ENCODE results near the gene UBA1. TPM values are rescaled to one million over a fixed set of nuclear protein-coding genes. Genes with fewer than 3 reads are reported as not detected.
"Not testable (repeated sequence)": the region's sequence is repeated elsewhere in the genome, so short reads cannot be mapped to it uniquely, and the experiment has no call there.

The UBA1 gene
- total and polyA plus RNA-seq, 4 experiments from 2014 or later = 129 to 167 (median 142) TPM

GRCh38 chrX:47244676-47245075, 51.0 kb downstream of the UBA1 start:
- H3K4me3 Mint-ChIP-seq = no peak overlapping the region
- ChIA-PET CTCF (ENCODE audit: partially characterized antibody) (interaction anchor here (1.1 kb wide), 1 partner anchor 140 kb away, joined by 4 read pairs; no protein-coding TSS in a partner anchor), POLR2A (ENCODE audit: partially characterized antibody) (no interaction called here)
- no peaks in the 10 kb centered on the region for H3K27me3 Mint-ChIP-seq
- Histone ChIP-seq H3K4me1 (ENCODE audit: insufficient read depth, low read length) (no peaks in the 10 kb centered on the region), H3K27me3 (ENCODE audit: insufficient read depth, low read length) (no peaks in the 10 kb centered on the region), H3K36me3 (ENCODE audit: insufficient read depth, low read length) (peaks cover 6% of the 10 kb centered on the region), H3K4me3 (ENCODE audit: low read length in 2 of 2) (no peak overlapping the region), H3K9me3 (ENCODE audit: control insufficient read depth in 1 of 2, low read length in 2 of 2) (no peaks in the 10 kb centered on the region), H3K27ac (ENCODE audit: low read depth, low read length) (no peak overlapping the region)
- DNase-seq = no peak
- no peaks in the 10 kb centered on the region for H3K9me3 Mint-ChIP-seq
- H3K36me3 Mint-ChIP-seq = peaks cover 33 to 45% of the 10 kb centered on the region in 2 donors
- H3K27ac Mint-ChIP-seq = no peak overlapping the region
- intact Hi-C loops (cut with micrococcal nuclease) = no loop called here
- peaks cover 0 to 1% (median 0%) of the 10 kb centered on the region in 4 donors for H3K4me1 Mint-ChIP-seq

GRCh38 chrX:47245156-47245555, 51.5 kb downstream of the UBA1 start:
- H3K36me3 Mint-ChIP-seq = peaks cover 35 to 40% of the 10 kb centered on the region in 2 donors

DNA sequence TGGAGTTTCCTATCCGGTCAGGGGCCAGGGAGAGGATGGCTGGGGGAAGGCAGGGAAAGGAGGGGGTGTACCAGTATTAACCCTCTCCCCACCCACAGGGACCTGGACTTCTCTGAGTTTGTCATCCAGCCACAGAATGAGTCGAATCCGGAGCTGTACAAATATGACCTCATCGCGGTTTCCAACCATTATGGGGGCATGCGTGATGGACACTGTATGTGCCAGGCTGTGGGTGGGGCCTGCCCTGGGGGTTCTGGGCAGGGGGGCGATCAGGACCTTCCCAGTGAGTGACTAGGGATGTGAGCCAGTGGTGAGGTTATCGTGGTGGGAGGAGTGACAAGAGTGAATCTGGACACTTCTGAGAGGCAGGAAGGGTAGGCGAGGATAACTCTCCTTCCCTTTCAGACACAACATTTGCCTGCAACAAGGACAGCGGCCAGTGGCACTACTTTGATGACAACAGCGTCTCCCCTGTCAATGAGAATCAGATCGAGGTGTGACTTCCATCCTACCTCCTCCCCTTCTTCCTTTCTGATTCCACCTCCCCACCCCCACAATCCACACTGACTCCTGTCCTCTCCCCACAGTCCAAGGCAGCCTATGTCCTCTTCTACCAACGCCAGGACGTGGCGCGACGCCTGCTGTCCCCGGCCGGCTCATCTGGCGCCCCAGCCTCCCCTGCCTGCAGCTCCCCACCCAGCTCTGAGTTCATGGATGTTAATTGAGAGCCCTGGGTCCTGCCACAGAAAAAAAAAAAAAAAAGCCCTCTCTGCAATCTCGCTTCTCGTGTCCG, 53.8 kb downstream of the UBA1 start:
- intact Hi-C loops (cut with micrococcal nuclease) = no loop called here
- Mint-ChIP-seq H3K4me1 (peaks cover 0 to 1% (median 0%) of the 10 kb centered on the region in 4 donors), H3K36me3 (peaks cover 23 to 25% of the 10 kb centered on the region in 2 donors), H3K27ac (no peak overlapping the region), H3K4me3 (no peak overlapping the region), H3K9me3 (no peaks in the 10 kb centered on the region), H3K27me3 (no peaks in the 10 kb centered on the region)
- CTCF ChIA-PET (ENCODE audit: partially characterized antibody) = no interaction called here
- POLR2A ChIA-PET (ENCODE audit: partially characterized antibody) = no interaction called here
- H3K4me3 ChIP-seq (ENCODE audit: low read length in 2 of 2) = no peak overlapping the region
- no peaks in the 10 kb centered on the region for H3K9me3 ChIP-seq (ENCODE audit: control insufficient read depth in 1 of 2, low read length in 2 of 2)
- no peak overlapping the region for H3K27ac ChIP-seq (ENCODE audit: low read depth, low read length)
- H3K4me1 ChIP-seq (ENCODE audit: insufficient read depth, low read length) = no peaks in the 10 kb centered on the region
- no peak for DNase-seq
- peaks cover under 1% of the 10 kb centered on the region for H3K36me3 ChIP-seq (ENCODE audit: insufficient read depth, low read length)
- H3K27me3 ChIP-seq (ENCODE audit: insufficient read depth, low read length) = no peaks in the 10 kb centered on the region

More at GRCh38 chrX:47245156-47245555, 51.5 kb downstream of the UBA1 start:
- Mint-ChIP-seq H3K27ac (no peak overlapping the region), H3K4me3 (no peak overlapping the region), H3K27me3 (no peaks in the 10 kb centered on the region), H3K9me3 (no peaks in the 10 kb centered on the region), H3K4me1 (peaks cover 0 to 1% (median 0%) of the 10 kb centered on the region in 4 donors)
- Histone ChIP-seq H3K27me3 (ENCODE audit: insufficient read depth, low read length) (no peaks in the 10 kb centered on the region), H3K4me1 (ENCODE audit: insufficient read depth, low read length) (no peaks in the 10 kb centered on the region), H3K36me3 (ENCODE audit: insufficient read depth, low read length) (peaks cover 6% of the 10 kb centered on the region), H3K4me3 (ENCODE audit: low read length in 2 of 2) (no peak overlapping the region), H3K9me3 (ENCODE audit: control insufficient read depth in 1 of 2, low read length in 2 of 2) (no peaks in the 10 kb centered on the region), H3K27ac (ENCODE audit: low read depth, low read length) (no peak overlapping the region)
- POLR2A ChIA-PET (ENCODE audit: partially characterized antibody) = no interaction called here
- intact Hi-C loops (cut with micrococcal nuclease) = no loop called here
- CTCF ChIA-PET (ENCODE audit: partially characterized antibody) = interaction anchor here (1.1 kb wide), 1 partner anchor 139 kb away, joined by 4 read pairs; no protein-coding TSS in a partner anchor
- no peak for DNase-seq

DNA sequence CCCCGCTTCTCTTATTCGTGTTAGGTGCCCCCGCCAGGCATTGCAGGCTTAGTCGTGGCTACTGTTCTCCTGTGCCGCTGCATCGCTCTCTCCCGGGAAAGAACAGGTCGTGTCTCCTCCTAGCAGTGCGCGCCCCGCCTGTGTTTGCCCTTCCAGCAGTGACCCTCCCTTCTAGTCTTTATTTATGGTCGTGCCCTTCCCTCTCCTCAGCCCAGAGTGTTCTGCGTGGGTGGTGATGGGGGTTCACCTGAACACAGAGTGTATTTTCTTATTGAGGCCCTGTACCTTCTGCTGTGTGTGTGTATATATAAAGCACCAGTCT, 54.3 kb downstream of the UBA1 start:
- intact Hi-C loops (cut with micrococcal nuclease) = no loop called here
- peaks cover 23 to 25% of the 10 kb centered on the region in 2 donors for H3K36me3 Mint-ChIP-seq
- H3K27ac ChIP-seq (ENCODE audit: low read depth, low read length) = no peak overlapping the region
- H3K4me3 ChIP-seq (ENCODE audit: low read length in 2 of 2) = no peak overlapping the region
- CTCF ChIA-PET (ENCODE audit: partially characterized antibody) = no interaction called here
- H3K9me3 Mint-ChIP-seq = no peaks in the 10 kb centered on the region
- no peaks in the 10 kb centered on the region for H3K27me3 Mint-ChIP-seq
- no peaks in the 10 kb centered on the region for H3K27me3 ChIP-seq (ENCODE audit: insufficient read depth, low read length)
- H3K4me1 Mint-ChIP-seq = peaks cover 0 to 1% (median 0%) of the 10 kb centered on the region in 4 donors
- no peak for DNase-seq
- no peaks in the 10 kb centered on the region for H3K4me1 ChIP-seq (ENCODE audit: insufficient read depth, low read length)
- H3K36me3 ChIP-seq (ENCODE audit: insufficient read depth, low read length) = no peaks in the 10 kb centered on the region
- peak overlapping the region in 1 of 7 donors; percentile 71 for H3K27ac Mint-ChIP-seq
- no peaks in the 10 kb centered on the region for H3K9me3 ChIP-seq (ENCODE audit: control insufficient read depth in 1 of 2, low read length in 2 of 2)
- no peak overlapping the region for H3K4me3 Mint-ChIP-seq
- POLR2A ChIA-PET (ENCODE audit: partially characterized antibody) = no interaction called here

DNA sequence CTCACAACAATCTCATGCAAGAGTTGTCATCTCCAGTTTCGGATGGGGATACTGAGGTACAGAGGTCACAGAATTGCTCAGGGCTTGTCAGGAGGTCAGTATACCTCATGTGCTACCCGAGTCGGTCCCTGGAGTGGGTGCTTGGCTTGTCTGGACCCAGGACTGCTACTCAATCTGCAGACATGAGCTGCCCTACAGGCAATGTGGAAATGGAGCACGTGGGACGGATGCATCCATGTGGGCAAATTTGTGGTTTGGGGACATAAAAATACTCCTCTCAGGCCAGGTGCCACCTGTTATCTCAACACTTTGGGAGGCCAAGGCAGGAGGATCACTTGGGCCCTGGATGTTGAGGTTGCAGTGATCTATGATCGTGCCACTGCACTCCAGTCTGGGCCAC, 54.9 kb downstream of the UBA1 start:
- peaks cover 0 to 1% (median 0%) of the 10 kb centered on the region in 4 donors for H3K4me1 Mint-ChIP-seq
- H3K4me3 ChIP-seq (ENCODE audit: low read length in 2 of 2) = no peak overlapping the region
- ChIA-PET POLR2A (ENCODE audit: partially characterized antibody) (no interaction called here), CTCF (ENCODE audit: partially characterized antibody) (no interaction called here)
- H3K4me3 Mint-ChIP-seq = no peak overlapping the region
- no peaks in the 10 kb centered on the region for H3K9me3 ChIP-seq (ENCODE audit: control insufficient read depth in 1 of 2, low read length in 2 of 2)
- intact Hi-C loops (cut with micrococcal nuclease) = no loop called here
- H3K27me3 Mint-ChIP-seq = no peaks in the 10 kb centered on the region
- no peaks in the 10 kb centered on the region for H3K9me3 Mint-ChIP-seq
- no peaks in the 10 kb centered on the region for H3K4me1 ChIP-seq (ENCODE audit: insufficient read depth, low read length)
- H3K36me3 ChIP-seq (ENCODE audit: insufficient read depth, low read length) = no peaks in the 10 kb centered on the region
- H3K27ac ChIP-seq (ENCODE audit: low read depth, low read length) = no peak overlapping the region
- peaks cover 21 to 25% of the 10 kb centered on the region in 2 donors for H3K36me3 Mint-ChIP-seq
- no peaks in the 10 kb centered on the region for H3K27me3 ChIP-seq (ENCODE audit: insufficient read depth, low read length)
- H3K27ac Mint-ChIP-seq = no peak overlapping the region
- DNase-seq = no peak

GRCh38 chrX:47250017-47250347, 56.4 kb downstream of the UBA1 start:
- no peaks in the 10 kb centered on the region for H3K36me3 ChIP-seq (ENCODE audit: insufficient read depth, low read length)
- CTCF ChIA-PET (ENCODE audit: partially characterized antibody) = no interaction called here
- no peaks in the 10 kb centered on the region for H3K27me3 Mint-ChIP-seq
- POLR2A ChIA-PET (ENCODE audit: partially characterized antibody) = no interaction called here
- H3K9me3 Mint-ChIP-seq = peaks cover 0 to 10% (median 5%) of the 10 kb centered on the region in 8 donors
- peaks cover 11 to 19% of the 10 kb centered on the region in 2 donors for H3K36me3 Mint-ChIP-seq
- peaks cover 0 to 4% (median under 1%) of the 10 kb centered on the region in 4 donors for H3K4me1 Mint-ChIP-seq
- no peak overlapping the region for H3K4me3 ChIP-seq (ENCODE audit: low read length in 2 of 2)
- H3K27ac ChIP-seq (ENCODE audit: low read depth, low read length) = no peak overlapping the region
- no peak for DNase-seq
- H3K27ac Mint-ChIP-seq = no peak overlapping the region
- H3K27me3 ChIP-seq (ENCODE audit: insufficient read depth, low read length) = no peaks in the 10 kb centered on the region
- no peaks in the 10 kb centered on the region for H3K9me3 ChIP-seq (ENCODE audit: control insufficient read depth in 1 of 2, low read length in 2 of 2)
- H3K4me3 Mint-ChIP-seq = no peak overlapping the region
- no peaks in the 10 kb centered on the region for H3K4me1 ChIP-seq (ENCODE audit: insufficient read depth, low read length)
- intact Hi-C loops (cut with micrococcal nuclease) = no loop called here

DNA sequence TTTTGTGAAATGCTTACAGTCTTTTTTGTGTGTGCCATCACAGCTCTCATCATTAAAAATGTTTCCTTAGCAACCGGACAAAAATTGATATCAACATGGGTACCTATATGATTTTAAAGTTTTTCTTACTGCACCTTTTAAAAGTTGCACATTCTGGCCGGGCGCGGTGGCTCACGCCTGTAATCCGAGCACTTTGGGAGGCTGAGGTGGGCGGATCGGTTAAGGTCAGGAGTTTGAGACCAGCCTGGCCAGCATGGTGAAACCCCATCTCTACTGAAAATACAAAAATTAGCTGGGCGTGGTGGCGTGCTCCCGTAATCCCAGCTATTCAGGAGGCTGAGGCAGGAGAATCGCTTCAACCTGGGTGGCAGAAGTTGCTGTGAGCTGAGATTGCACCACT, 64.0 kb downstream of the UBA1 start:
- H3K4me3 ChIP-seq (ENCODE audit: low read length in 2 of 2); DNase-seq; H3K27ac ChIP-seq (ENCODE audit: low read depth, low read length); H3K27me3 Mint-ChIP-seq; H3K36me3 ChIP-seq (ENCODE audit: insufficient read depth, low read length); H3K4me3 Mint-ChIP-seq; H3K4me1 Mint-ChIP-seq; H3K9me3 ChIP-seq (ENCODE audit: control insufficient read depth in 1 of 2, low read length in 2 of 2); H3K27ac Mint-ChIP-seq; H3K36me3 Mint-ChIP-seq; intact Hi-C loops (cut with micrococcal nuclease); CTCF ChIA-PET (ENCODE audit: partially characterized antibody); H3K27me3 ChIP-seq (ENCODE audit: insufficient read depth, low read length); POLR2A ChIA-PET (ENCODE audit: partially characterized antibody); H3K4me1 ChIP-seq (ENCODE audit: insufficient read depth, low read length): not testable (repeated sequence)
- peaks cover 0 to 10% (median 7%) of the 10 kb centered on the region in 8 donors for H3K9me3 Mint-ChIP-seq

All from CD4-positive, alpha-beta memory T cell (primary cell).